Renal pelvis (tissue), 4 donors: ENCODE results near the gene ABLIM2. TPM values are rescaled to one million over a fixed set of nuclear protein-coding genes. Genes with fewer than 3 reads are reported as not detected.

ENCODE experiments used
- DNase-seq: peaks from one replicate; pipeline ENCODE4 v3.0.0-alpha.2; 2013
- polyA plus RNA-seq, 3 donors: library from polyadenylated mRNA; unstranded; fragments of 120-200 nt; gene quantifications; one replicate each; pipeline ENCODE4 v1.2.1, GENCODE V29; 2013; ENCODE audit not compliant: insufficient read length in 3 of 3

ABLIM2 gene
- polyA plus RNA-seq, 3 donors, result 6.1 to 8.6 (median 7.3) TPM

- no peak for DNase-seq
Measured at GRCh38 chr4:8085491-8086117, 73.0 kb downstream of the ABLIM2 start.

DNA sequence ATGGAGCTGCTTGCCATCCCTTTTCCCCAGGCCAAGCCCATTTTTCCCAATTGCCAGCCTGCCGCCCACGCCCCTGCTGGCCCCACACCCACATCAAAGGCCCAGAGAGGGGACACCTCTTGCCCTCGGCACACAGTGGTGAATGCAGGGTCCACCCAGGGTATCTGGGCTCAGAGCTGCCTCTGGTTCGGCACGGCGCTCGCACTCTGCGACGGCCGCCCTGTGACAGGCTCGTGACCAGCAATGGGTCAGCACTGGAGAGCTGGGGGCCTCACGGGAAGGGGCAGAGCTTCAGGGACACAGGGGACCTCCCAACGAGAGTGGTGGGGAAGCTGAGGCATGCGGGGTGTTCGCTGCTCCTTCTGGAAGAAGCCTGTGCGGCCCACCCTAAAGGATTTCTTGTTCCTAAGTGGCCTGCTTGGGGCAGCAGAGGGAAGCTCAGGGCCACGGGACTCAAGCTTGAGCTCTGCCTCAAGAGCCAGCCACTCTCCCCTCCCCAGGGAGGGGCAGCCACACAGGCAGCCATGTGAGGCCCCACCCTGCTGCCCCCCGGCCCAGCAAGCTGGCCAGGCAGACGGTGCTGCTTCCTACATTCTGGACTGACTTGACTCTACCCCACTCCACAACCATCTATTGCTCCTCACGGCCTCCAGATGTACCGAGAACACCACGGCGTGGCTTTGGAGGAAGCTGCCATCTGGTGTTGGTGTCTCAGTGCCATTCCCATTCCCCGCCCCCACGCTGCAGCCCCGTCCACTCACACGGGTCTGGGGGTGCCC is 73.7 kb downstream of the ABLIM2 start:
- DNase-seq, result no peak

GRCh38 chr4:8084031-8084660 is 74.5 kb downstream of the ABLIM2 start:
- no peak for DNase-seq

- DNase-seq, result no peak
Measured at GRCh38 chr4:8083086-8083825, 75.4 kb downstream of the ABLIM2 start.

DNA sequence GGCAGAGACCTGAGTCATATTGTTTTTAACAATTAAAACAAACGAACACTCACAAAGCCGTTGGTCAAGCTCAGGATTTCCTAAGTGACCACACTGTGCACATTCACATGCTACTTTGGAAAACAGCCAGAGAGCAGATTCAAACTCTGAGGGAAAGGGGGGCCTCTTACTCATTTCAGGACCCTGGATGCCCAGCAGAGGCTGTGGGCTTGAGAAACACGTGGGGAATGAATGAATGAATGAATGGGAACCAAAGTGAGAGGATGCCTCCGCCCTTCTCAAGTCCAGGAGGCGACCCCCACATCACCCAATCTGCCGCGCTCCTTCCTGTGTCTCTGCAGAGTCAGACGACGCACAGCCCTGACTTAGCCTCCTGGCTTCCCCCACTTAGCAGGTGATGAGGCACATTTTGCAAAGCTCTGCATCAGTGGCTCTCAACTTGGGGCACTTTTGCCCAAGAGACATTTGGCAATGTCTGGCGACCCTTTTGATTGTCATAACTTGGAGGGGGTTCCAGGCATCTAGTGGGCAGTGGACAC is 76.0 kb downstream of the ABLIM2 start:
- no peak for DNase-seq

- no peak for DNase-seq
Measured at GRCh38 chr4:8081621-8082516, 76.7 kb downstream of the ABLIM2 start.

- no peak for DNase-seq
Measured at GRCh38 chr4:8081171-8081570, 77.4 kb downstream of the ABLIM2 start.

- DNase-seq, result no peak
Measured at GRCh38 chr4:8080754-8081065, 77.9 kb downstream of the ABLIM2 start.

DNA sequence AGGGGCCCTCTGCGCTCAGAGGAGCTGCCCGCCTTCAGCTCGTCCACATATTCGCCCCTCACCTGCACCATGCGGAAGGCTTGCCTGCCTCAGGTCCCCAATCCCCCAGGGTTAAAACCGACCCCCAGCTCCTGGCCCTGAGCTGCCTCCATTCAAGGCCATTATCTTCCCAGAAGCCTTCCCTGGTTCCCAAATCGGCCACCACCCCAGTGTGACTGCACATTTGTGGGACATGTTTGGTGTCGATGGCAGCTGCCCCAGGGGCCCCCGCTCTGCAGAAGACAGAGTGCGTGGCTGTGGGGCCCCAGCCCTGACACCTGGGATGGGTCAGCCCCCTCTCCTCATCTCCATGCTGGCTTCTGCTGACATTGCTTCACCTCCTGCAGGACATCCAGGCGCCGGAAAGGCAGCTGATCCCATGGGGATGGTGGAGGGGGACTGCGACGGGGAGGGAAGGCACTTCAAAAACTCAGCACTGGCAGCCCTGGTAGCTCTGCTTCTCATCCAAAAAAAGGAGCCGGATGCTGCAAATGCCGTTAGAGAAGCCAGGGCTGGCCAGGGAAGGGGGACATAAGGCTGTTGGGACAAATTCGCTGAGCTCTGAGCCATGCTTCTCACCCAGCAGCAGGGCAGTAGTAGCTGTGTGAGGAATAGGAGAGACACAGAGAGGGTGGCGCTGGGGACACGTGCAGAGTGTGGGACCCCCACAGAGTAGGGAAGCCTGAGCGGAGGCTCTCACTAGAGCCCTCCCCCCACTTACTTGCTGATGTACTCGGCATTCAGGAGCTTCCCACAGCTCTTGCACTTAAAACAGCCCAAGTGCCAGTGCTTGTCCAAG is 78.5 kb downstream of the ABLIM2 start:
- DNase-seq, result no peak

DNA sequence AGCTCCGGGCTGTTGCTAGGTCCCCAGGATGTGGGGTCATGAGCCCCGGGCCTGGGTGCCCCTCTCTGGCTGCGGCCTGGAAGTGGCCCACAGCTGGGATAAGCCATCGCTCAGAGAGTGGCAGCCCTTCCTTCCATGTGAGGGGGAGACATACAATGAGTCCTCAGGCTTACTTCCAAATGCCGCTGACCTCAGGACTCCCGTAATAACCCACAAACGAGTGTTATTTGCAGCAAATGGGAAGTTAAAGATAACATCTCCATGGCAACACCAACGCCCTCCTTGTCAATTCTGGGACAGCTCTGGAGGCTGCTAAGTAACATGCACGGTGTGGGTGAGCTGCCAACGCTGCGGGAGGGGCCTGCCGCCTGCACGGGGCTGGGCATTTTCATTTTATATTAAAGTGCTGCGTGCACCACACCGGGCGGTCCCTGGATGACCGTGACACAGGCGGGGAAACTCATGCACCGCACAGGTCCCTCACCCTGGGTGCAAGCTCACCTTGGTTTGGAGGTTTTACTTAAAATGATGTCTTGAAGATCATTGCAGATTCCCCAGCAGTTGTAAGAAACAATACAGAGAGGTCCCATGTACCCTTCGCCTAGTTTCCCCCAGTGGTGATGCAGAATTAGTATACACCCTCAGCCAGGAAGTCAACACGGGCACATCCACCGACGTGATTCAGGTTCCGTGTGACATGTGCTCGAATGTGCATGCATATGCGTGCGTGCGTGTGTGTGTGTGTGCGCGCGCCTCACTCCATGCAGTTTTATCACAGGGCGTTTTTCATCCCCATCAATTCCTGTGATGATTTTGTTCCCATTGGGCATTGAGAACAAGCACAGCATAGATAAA is 79.4 kb downstream of the ABLIM2 start:
- no peak for DNase-seq

GRCh38 chr4:8078610-8079015 is 80.0 kb downstream of the ABLIM2 start:
- no peak for DNase-seq

- no peak for DNase-seq
Measured at GRCh38 chr4:8078109-8078494, 80.5 kb downstream of the ABLIM2 start.

GRCh38 chr4:8077181-8078108 is 81.2 kb downstream of the ABLIM2 start:
- DNase-seq, result no peak

- no peak for DNase-seq
Measured at GRCh38 chr4:8076023-8076422, 82.6 kb downstream of the ABLIM2 start.

- DNase-seq, result no peak
Measured at GRCh38 chr4:8073206-8073863, 85.3 kb downstream of the ABLIM2 start.

DNA sequence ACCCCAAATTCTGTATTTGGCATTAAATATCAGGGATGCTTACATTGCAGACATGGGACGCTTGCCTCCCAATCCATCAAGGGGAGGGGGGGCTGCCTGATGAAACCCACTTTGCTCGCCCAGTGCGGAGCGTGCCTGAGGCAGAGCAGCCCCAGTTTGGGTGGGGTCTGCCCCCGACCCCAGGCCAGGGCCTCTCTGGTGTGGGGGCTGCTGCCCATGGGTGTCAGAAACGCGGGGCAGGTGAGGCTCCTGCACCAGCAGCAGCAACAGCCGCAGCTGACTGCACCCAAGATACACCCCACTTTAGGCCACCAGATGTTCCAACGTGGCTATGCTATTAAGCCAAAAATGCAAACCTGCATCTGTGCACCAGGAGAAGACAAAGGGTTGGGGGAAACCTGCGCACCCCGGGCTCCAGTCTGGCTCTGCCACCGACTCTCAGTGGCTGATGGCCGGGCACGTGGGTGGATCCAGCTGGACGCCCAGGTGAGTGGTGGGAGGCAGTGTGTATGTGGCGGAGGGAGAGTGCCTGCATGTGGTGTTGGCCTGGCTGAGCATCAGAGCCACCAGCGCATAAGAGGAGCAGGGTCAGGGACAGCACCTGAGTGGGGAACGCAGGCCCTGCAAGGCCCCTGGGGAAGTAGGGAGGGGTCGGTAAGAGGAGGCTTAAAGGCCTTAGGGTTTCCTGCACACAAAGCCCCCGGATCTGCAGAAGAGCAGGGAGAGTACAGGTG is 86.2 kb downstream of the ABLIM2 start:
- DNase-seq, result no peak

GRCh38 chr4:8071766-8072165 is 86.8 kb downstream of the ABLIM2 start:
- no peak for DNase-seq
